Neuronal stem cell (in vitro differentiated cells): ENCODE data around the gene NAT16.

Experiments
- DNase-seq: peaks from one replicate; pipeline ENCODE4 v3.0.0-alpha.2; 2013; ENCODE audit warnings: low spot score
- H2AFZ ChIP-seq: one replicate; pipeline ENCODE4 v1.6.1; 2013; ENCODE audit warnings: mild to moderate bottlenecking, low read length, inconsistent platforms
- H2AK5ac ChIP-seq: 2 replicates; pipeline ENCODE4 v1.6.1; 2013; ENCODE audit warnings: low read depth, mild to moderate bottlenecking, inconsistent platforms, low read length, moderate library complexity, mixed read lengths
- H2BK120ac ChIP-seq: 2 replicates; pipeline ENCODE4 v1.6.1; 2013; ENCODE audit warnings: low read depth, mild to moderate bottlenecking, inconsistent platforms, low read length, moderate library complexity, mixed read lengths
- H2BK12ac ChIP-seq: one replicate; pipeline ENCODE4 v1.6.1; 2013; ENCODE audit warnings: low read length, inconsistent platforms
- H2BK15ac ChIP-seq: 2 replicates; pipeline ENCODE4 v1.6.1; 2013; ENCODE audit warnings: mild to moderate bottlenecking, low read length, inconsistent platforms, mixed read lengths
- H2BK5ac ChIP-seq: one replicate; pipeline ENCODE4 v1.6.1; 2013; ENCODE audit warnings: inconsistent platforms, mild to moderate bottlenecking, low read length, moderate library complexity
- H3K14ac ChIP-seq: one replicate; pipeline ENCODE4 v1.6.1; 2013; ENCODE audit warnings: low read length, inconsistent platforms
- H3K18ac ChIP-seq: 2 replicates; pipeline ENCODE4 v1.6.1; 2013; ENCODE audit warnings: low read length, inconsistent platforms
- H3K23ac ChIP-seq: 2 replicates; pipeline ENCODE4 v1.6.1; 2013; ENCODE audit warnings: low read depth, mild to moderate bottlenecking, mixed read lengths, low read length, inconsistent platforms; ENCODE audit not compliant: poor library complexity
- H3K27ac ChIP-seq: replicated peaks from 3 replicates; pipeline ENCODE4 v1.5.1; 2013; ENCODE audit warnings: low read length, inconsistent platforms
- H3K27me3 ChIP-seq, 3 experiments: 2 replicates each; pipeline ENCODE4 v1.6.1; 2013; ENCODE audit warnings: low read length in 3 of 3, mild to moderate bottlenecking in 2 of 3, inconsistent platforms in 1 of 3, low read depth in 1 of 3, mixed read lengths in 1 of 3, moderate library complexity in 1 of 3; ENCODE audit not compliant: control insufficient read depth in 3 of 3, insufficient read depth in 3 of 3
- H3K36me3 ChIP-seq, 2 donors: replicated peaks in 1 of 2; 2 replicates each; pipeline ENCODE4 v1.6.1; 2013; ENCODE audit warnings: low read length in 2 of 2; ENCODE audit not compliant: control insufficient read depth in 2 of 2, insufficient read depth in 2 of 2
- H3K4ac ChIP-seq: 2 replicates; pipeline ENCODE4 v1.6.1; 2013; ENCODE audit warnings: inconsistent platforms, mild to moderate bottlenecking, low read length, moderate library complexity
- H3K4me1 ChIP-seq, 2 donors: 1 replicate in 1 of 2; 2 replicates in 1 of 2; pipeline ENCODE4 v1.6.1; 2013; ENCODE audit warnings: low read length in 2 of 2, low read depth in 1 of 2; ENCODE audit not compliant: control insufficient read depth in 2 of 2, insufficient read depth in 1 of 2
- H3K4me2 ChIP-seq: one replicate; pipeline ENCODE4 v1.6.1; 2013; ENCODE audit warnings: mild to moderate bottlenecking, low read length, inconsistent platforms; ENCODE audit not compliant: insufficient read depth, poor library complexity, severe bottlenecking
- H3K4me3 ChIP-seq, 2 donors: 2 replicates each; pipeline ENCODE4 v1.5.1; 2013; ENCODE audit warnings: low read length in 2 of 2, mild to moderate bottlenecking in 2 of 2, inconsistent platforms in 1 of 2, moderate library complexity in 1 of 2
- H3K79me1 ChIP-seq: one replicate; pipeline ENCODE4 v1.6.1; 2013; ENCODE audit warnings: low read depth, mild to moderate bottlenecking, inconsistent platforms, low read length, moderate library complexity
- H3K9ac ChIP-seq: one replicate; pipeline ENCODE4 v1.6.1; 2013; ENCODE audit warnings: mild to moderate bottlenecking, low read depth, low read length, inconsistent platforms; ENCODE audit not compliant: poor library complexity
- H3K9me3 ChIP-seq, 2 donors: replicated peaks in 1 of 2; 2 replicates each; pipeline versions ENCODE3 to v1.6.1; 2013; ENCODE audit warnings: low read length in 2 of 2, mild to moderate bottlenecking in 2 of 2, inconsistent platforms in 1 of 2, low read depth in 1 of 2, mixed read lengths in 1 of 2, moderate library complexity in 1 of 2; ENCODE audit not compliant: control insufficient read depth in 2 of 2, insufficient read depth in 1 of 2
- H4K8ac ChIP-seq: one replicate; pipeline ENCODE4 v1.6.1; 2013; ENCODE audit warnings: low read depth, mild to moderate bottlenecking, inconsistent platforms, low read length, moderate library complexity
- H4K91ac ChIP-seq: one replicate; pipeline ENCODE4 v1.6.1; 2013; ENCODE audit warnings: low read length, low read depth, mild to moderate bottlenecking, inconsistent platforms; ENCODE audit not compliant: poor library complexity
- WGBS, 2 donors: extraction: QIAGEN DNeasy Blood & Tissue Kit; methylation state at CpG; one replicate each; pipeline ENCODE4 v1.1.7; 2013; ENCODE audit warnings: missing lambda C conversion rate in 2 of 2, mixed read lengths in 1 of 2; ENCODE audit not compliant: insufficient read length in 2 of 2, insufficient replicate concordance in 1 of 2; ENCODE audit errors: extremely low coverage in 2 of 2; 5-methylcytosine and 5-hydroxymethylcytosine counted together

NAT16 gene

DNA sequence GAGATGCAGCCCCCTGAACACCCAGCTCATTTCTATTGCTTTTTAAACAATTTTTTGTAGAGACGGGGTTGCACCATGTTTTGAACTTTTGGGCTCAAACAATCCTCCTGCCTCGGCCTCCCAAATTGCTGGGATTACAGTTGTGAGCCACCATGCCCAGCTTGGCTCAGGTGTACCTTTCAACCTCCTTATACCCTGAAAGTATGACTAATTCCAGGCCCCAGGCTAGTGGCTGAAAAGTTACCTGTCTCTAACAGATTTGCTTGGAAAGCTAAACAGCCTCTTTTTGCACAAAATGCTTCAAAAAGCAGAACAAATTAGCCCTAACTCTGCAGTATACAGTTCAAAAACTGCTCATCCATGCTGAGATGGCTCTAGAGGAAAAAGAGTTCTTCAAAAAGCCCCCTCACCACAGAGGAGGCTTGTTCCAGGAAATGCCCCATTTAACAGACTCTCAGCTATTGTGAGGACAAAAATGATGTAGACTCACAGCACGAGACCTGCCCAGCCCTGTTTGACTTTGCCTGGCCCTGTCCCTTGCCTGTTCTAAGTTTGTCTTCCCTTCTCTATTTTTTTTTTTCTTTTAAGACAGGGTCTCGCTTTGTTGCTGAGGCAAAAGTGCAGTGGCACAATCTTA, 39.2 kb downstream of the NAT16 start:
- no peak overlapping the region for H3K18ac ChIP-seq
- WGBS, 2 donors = no CpG with 5 or more reads among the region's 4 CpGs
- no peak overlapping the region for H3K4me2 ChIP-seq
- no peak overlapping the region for H4K8ac ChIP-seq
- H2AK5ac ChIP-seq = no peak overlapping the region
- no peak overlapping the region for H3K23ac ChIP-seq
- H2BK12ac ChIP-seq = no peak overlapping the region
- H3K4me1 ChIP-seq = peaks cover 5 to 14% of the 10 kb centered on the region in 2 donors
- no peak overlapping the region for H3K4me3 ChIP-seq
- H3K14ac ChIP-seq = no peak overlapping the region
- no peak for DNase-seq
- H2BK120ac ChIP-seq = no peak overlapping the region
- H3K27me3 ChIP-seq = no peaks in the 10 kb centered on the region
- H2BK5ac ChIP-seq = no peak overlapping the region
- H3K9ac ChIP-seq = no peak overlapping the region
- H4K91ac ChIP-seq = no peak overlapping the region
- H3K9me3 ChIP-seq = no peaks in the 10 kb centered on the region
- peak overlapping the region; percentile 36 for H2AFZ ChIP-seq
- H3K79me1 ChIP-seq = no peaks in the 10 kb centered on the region
- H3K36me3 ChIP-seq = no peaks in the 10 kb centered on the region
- H2BK15ac ChIP-seq = no peak overlapping the region
- no peak overlapping the region for H3K27ac ChIP-seq
- no peak overlapping the region for H3K4ac ChIP-seq

DNA sequence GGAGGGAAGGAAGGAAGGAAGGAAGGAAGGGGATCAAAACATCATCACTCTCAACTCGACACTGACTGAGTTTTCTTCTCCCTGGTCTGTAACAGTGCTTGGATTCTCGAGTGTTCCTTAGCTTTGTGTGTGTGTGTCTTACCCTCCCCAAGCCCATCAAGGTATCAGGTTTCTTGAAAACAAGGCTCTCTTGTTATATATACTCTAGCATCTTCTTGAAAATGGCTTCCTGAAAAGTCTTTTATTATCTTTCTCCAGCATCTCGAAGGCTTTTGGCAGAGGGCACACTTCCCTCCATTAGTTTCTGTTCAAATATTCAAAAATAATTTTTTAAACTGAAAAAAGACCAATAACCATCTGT, 39.8 kb downstream of the NAT16 start:
- no peak overlapping the region for H2AK5ac ChIP-seq
- H3K27ac ChIP-seq = no peak overlapping the region

DNA sequence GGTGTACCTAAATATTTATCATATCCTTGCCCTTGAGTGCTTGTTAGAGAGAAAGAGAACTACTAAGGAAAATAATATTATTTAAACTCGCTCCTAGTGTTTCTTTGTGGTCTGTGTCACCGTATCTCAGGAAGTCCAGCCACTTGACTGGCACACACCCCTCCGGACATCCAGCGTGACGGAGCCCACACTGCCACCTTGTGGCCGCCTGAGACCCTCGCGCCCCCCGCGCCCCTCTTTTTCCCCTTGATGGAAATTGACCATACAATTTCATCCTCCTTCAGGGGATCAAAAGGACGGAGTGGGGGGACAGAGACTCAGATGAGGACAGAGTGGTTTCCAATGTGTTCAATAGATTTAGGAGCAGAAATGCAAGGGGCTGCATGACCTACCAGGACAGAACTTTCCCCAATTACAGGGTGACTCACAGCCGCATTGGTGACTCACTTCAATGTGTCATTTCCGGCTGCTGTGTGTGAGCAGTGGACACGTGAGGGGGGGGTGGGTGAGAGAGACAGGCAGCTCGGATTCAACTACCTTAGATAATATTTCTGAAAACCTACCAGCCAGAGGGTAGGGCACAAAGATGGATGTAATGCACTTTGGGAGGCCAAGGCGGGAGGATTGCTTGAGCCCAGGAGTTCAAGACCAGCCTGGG, 41.8 kb downstream of the NAT16 start:
- Histone ChIP-seq H2BK5ac (no peak overlapping the region), H4K91ac (no peak overlapping the region), H3K23ac (no peak overlapping the region), H3K4me1 (peaks cover 15 to 24% of the 10 kb centered on the region in 2 donors), H3K9ac (no peak overlapping the region), H3K18ac (no peak overlapping the region), H2BK12ac (no peak overlapping the region), H2BK120ac (no peak overlapping the region), H2AFZ (peak overlapping the region; percentile 96), H3K27me3 (no peaks in the 10 kb centered on the region), H4K8ac (no peak overlapping the region), H3K36me3 (no peaks in the 10 kb centered on the region), H3K9me3 (no peaks in the 10 kb centered on the region), H3K79me1 (no peaks in the 10 kb centered on the region), H3K14ac (no peak overlapping the region), H2AK5ac (no peak overlapping the region), H3K4me2 (peak overlapping the region; percentile 37), H3K4me3 (peak overlapping the region in 1 of 2 donors; percentile 46), H2BK15ac (no peak overlapping the region), H3K4ac (no peak overlapping the region), H3K27ac (no peak overlapping the region)
- WGBS, 2 donors = no CpG with 5 or more reads among the region's 16 CpGs
- DNase-seq = no peak

More for the DNA sequence above, 39.8 kb downstream of the NAT16 start:
- Histone ChIP-seq H3K79me1 (no peaks in the 10 kb centered on the region), H2BK15ac (no peak overlapping the region), H3K9me3 (no peaks in the 10 kb centered on the region), H3K27me3 (no peaks in the 10 kb centered on the region), H3K4ac (no peak overlapping the region), H4K91ac (no peak overlapping the region), H3K23ac (no peak overlapping the region), H3K14ac (no peak overlapping the region), H3K4me1 (peaks cover 7 to 14% of the 10 kb centered on the region in 2 donors), H3K18ac (no peak overlapping the region), H3K9ac (no peak overlapping the region), H2BK120ac (no peak overlapping the region), H4K8ac (no peak overlapping the region), H3K4me3 (no peak overlapping the region), H3K36me3 (no peaks in the 10 kb centered on the region), H3K4me2 (no peak overlapping the region), H2BK12ac (no peak overlapping the region), H2BK5ac (no peak overlapping the region), H2AFZ (peak overlapping the region; percentile 36)
- no CpG with 5 or more reads among the region's 3 CpGs for WGBS, 2 donors
- no peak for DNase-seq

DNA sequence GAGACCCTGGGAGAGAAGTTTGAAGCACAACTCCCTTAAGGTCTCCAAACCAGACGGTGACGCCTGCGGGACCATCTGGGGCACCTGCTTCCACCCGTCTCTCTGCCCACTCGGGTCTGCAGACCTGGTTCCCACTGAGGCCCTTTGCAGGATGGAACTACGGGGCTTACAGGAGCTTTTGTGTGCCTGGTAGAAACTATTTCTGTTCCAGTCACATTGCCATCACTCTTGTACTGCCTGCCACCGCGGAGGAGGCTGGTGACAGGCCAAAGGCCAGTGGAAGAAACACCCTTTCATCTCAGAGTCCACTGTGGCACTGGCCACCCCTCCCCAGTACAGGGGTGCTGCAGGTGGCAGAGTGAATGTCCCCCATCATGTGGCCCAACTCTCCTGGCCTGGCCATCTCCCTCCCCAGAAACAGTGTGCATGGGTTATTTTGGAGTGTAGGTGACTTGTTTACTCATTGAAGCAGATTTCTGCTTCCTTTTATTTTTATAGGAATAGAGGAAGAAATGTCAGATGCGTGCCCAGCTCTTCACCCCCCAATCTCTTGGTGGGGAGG, 42.4 kb downstream of the NAT16 start:
- no peak overlapping the region for H3K18ac ChIP-seq
- H3K4me1 ChIP-seq = peaks cover 15 to 24% of the 10 kb centered on the region in 2 donors
- DNase-seq = no peak
- no peak overlapping the region for H3K4me3 ChIP-seq
- peak overlapping the region; percentile 85 for H2BK12ac ChIP-seq
- H3K9ac ChIP-seq = no peak overlapping the region
- H3K79me1 ChIP-seq = no peaks in the 10 kb centered on the region
- no CpG with 5 or more reads among the region's 9 CpGs for WGBS, 2 donors
- peak overlapping the region; percentile 98 for H2BK15ac ChIP-seq
- H3K27ac ChIP-seq = no peak overlapping the region
- H3K4me2 ChIP-seq = no peak overlapping the region
- H4K8ac ChIP-seq = no peak overlapping the region
- H3K4ac ChIP-seq = no peak overlapping the region
- peak overlapping the region; percentile 79 for H4K91ac ChIP-seq
- no peaks in the 10 kb centered on the region for H3K27me3 ChIP-seq
- peak overlapping the region; percentile 72 for H2AK5ac ChIP-seq
- H3K14ac ChIP-seq = no peak overlapping the region
- H3K9me3 ChIP-seq = no peaks in the 10 kb centered on the region
- peak overlapping the region; percentile 96 for H2AFZ ChIP-seq
- no peaks in the 10 kb centered on the region for H3K36me3 ChIP-seq
- no peak overlapping the region for H2BK5ac ChIP-seq
- H3K23ac ChIP-seq = no peak overlapping the region
- H2BK120ac ChIP-seq = no peak overlapping the region
